Sigmoid colon (tissue), 3 donors: ENCODE data around the gene GSE1.

Experiments
- CTCF ChIP-seq, 4 experiments: fragments of 450-650 bp in 3 of 4; fragments of 200-600 bp in 1 of 4; IDR thresholded peaks; one replicate each; pipeline ENCODE4 v1.5.1; 2016 to 2019; ENCODE audit warnings: antibody characterized with exemption in 4 of 4, mild to moderate bottlenecking in 3 of 4, moderate library complexity in 2 of 4
- POLR2A ChIP-seq, 2 donors: fragments of 450-650 bp; IDR thresholded peaks; one replicate each; pipeline ENCODE4 v1.6.1; 2016; ENCODE audit warnings: antibody characterized with exemption in 2 of 2, mild to moderate bottlenecking in 2 of 2, moderate library complexity in 2 of 2

GRCh38 chr16:85620374-85620773, 7.3 kb downstream of the GSE1 start:
- no peak for TF ChIP-seq CTCF (IDR thresholded peaks at IDR 0.05)
- no peak for TF ChIP-seq POLR2A (IDR thresholded peaks at IDR 0.05)
